SH-SY5Y (cell line): ENCODE measurements around the gene MBP.

Experiments
- GATA2 ChIP-seq: IDR thresholded peaks from 2 replicates; pipeline ENCODE4 v1.6.1; 2011; ENCODE audit warnings: mild to moderate bottlenecking, low read depth, low read length
- GATA3 ChIP-seq: IDR thresholded peaks from 2 replicates; pipeline ENCODE4 v1.6.1; 2011; ENCODE audit warnings: low read depth, mild to moderate bottlenecking, low read length, moderate library complexity

Gene MBP

DNA sequence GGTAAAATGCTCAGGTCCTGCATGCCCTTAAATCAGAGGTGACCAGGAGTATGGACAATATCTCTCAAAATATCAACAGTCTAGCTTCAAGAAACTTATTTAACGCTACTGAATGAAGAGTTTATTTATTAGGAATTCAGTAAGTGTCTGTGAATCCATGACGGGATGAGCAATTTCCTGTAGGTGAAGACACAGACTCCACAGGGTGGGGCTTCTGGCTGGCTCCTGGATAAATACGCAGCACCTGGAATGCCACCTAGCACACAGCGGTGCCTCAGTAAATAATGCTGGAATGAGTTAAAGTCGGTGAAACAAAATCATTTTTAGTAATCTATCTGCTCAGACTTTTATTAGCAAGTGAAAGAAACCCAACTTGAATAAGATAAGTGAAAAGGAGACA lies 29.4 kb upstream of the MBP start:
- no peak for TF ChIP-seq GATA2
- no peak for TF ChIP-seq GATA3

DNA sequence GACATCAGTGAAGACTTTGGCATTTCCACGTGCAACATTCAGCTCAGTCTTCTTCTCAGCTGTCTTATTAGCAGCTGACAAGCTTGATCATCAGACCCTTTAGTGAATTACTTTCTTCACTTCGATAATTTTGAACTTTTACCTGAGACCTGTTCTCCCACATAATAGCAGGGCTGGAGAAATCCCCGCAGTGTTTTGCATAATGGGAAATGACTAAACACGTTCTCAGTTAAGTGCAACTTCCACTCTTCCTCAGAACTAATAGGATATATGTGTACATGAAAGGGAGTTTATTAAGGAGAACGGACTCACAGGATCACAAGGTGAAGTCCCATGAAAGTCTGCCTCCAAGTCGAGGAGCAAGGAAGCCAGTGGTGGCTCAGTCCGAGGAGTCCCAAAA lies 28.8 kb upstream of the MBP start:
- TF ChIP-seq GATA2 (no peak), GATA3 (no peak)

DNA sequence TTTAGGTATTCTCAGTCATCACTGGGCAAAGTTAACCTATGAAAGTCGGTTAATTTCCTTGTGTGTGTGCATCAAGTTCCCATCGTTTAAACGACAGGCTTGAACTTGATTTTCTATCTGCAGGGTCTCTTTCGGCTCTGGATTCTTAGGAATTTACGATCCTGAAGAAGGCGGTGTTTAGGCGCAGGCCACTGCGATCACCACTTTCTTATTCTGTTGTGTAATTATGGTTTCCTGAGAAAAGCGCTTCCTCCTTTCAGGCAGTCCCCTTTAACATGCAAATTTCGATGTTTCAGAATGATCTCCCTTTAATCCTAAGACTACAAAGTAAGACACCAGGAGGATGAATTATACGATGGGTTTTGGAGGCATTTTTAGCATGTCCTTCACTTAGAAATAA lies 27.9 kb upstream of the MBP start:
- TF ChIP-seq GATA3 (no peak), GATA2 (no peak)

DNA sequence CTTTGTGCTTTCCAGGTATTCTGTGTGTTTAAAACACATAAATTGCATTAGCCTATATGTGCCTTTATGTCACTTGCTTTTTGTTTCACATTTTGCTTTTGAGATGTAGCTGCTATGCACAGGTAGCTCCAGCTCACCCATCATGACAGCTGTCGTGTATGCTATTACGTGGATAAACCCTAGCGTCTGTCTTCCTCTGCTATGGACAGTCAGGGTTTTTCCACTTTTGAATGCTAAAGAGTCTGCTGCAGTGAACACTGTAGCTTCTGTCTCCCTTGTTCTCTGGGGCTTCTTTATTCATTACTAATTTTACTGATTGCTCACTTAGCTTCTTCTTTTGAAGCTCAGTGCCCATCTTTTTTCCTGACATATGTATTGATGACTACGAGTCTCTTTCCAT lies 24.7 kb upstream of the MBP start:
- no peak for TF ChIP-seq GATA2
- no peak for TF ChIP-seq GATA3

DNA sequence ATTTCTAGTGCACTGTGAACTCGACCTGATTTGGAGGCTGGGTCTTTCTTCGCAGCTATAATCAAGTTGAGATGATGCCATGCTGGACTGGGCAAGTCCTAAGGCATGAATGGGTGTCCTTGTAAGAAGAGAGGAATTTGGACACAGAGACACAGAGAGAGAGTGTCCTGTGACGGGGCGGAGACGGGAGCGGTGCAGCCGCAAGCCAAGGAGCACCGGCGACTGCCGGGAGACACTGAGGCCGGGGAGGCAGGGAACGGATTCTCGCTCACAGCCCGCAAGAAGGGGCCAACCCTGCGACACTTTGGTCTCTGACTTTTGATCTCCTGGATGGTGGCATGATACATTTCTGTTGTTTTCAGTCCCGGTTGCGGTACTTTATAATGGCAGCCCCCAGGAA lies 22.4 kb upstream of the MBP start:
- TF ChIP-seq GATA3, result no peak
- no peak for TF ChIP-seq GATA2

DNA sequence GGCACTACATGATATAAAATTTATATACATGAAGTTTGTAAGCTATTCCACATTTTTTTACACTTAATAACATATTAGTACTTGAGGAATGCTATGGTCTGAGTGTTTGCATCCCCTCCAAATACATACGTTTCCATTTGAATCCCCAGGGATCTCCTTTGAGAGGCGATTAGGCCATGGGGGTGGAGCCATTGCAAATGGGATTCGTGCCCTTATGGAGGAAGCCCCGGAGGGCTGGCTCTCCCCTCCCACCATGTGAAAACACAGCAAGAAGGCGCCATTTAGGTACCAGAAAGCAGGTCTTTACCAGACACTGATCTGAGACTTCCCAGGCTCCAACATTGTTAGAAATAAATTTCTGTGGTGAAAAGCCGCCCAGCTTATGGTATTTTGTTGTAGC lies 20.8 kb upstream of the MBP start:
- TF ChIP-seq GATA3 (no peak), GATA2 (no peak)

DNA sequence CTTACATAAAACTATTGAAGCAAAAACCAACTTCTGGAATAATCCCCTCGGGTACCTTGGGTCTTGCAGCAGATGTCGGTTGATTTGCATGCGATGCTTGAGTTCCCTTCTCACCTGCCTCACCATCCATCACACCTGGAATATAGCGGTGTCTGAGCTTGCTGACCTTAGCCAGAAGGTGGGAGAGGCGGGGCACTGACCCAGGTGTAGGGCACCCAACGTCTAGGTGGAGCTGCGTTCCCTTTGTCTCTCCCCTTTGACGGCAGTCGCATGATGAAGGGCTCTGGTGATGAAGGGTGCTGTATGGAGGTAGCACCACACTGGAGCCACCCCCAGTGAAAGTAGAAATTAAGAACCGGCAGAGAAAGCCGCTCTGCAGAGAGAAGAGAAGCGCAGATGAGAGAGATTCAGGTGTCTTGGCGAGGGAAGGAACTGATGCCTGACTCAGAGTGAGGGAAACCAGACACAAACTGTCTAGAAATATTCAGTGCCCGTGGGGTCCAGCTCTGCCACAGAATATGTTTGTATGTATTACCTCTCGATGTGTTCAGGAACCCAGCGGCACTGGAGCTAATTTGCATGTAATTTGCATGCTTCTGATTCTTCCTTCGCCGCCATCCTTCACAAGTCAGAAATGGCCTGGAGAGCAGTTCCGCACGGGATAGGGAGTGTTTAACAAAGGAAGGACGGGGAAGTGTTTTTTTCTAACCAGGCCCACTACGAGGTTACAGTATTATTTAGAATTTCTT lies 19.4 kb upstream of the MBP start:
- no peak for TF ChIP-seq GATA2

DNA sequence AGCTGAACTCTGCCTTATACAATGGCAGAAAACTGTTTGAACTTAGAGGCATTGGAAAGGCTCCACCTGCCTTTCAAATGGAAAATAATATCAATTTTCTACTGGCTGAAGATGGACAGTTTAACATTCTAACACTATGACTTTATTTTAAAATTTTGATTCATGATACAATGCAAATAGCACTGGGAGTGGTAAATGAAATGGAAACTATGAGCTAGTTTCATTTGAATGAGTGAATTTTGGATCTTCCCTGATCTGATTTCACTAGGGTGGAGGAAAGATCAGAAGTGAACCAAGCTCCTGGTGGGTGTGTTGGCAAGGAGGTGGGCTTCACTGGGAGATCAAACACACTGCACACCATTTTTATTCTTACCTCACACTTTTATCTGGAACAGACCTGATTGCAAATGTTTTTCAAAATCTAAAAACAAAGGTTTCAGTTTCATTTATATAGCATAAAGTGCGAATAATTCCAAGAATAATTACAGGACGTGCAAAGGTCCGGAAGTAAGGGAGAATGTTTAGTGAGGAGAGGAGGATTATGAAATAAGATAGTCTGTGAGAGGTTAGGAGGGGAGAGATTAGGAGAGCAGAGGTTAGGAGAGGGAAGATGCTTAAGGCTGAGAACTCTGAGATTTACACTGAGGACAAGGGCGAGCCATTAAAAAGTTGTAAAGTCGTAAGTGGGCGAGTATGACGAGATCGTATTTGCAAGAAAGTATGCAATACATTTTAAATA lies 18.6 kb upstream of the MBP start:
- no peak for TF ChIP-seq GATA3
- TF ChIP-seq GATA2, result no peak

DNA sequence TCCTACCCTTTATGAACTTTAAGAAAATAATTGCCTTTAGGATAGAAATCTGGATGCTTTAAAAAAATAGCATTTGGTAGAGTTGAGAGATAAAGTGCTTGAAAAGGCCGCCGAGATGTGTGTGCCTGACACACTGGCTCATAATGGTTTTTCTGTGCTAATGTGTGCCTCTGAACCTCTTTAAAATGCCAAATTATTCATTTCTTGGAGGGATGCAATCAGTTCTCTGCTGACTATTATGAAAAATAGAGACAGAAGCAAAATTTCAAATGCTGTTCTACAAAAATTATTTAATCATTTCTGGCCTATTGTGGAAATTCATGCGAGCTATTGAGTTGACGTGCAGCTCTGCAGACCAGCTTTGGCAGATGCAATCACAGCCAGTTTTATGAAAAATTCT lies 18.0 kb upstream of the MBP start:
- no peak for TF ChIP-seq GATA2
- no peak for TF ChIP-seq GATA3

DNA sequence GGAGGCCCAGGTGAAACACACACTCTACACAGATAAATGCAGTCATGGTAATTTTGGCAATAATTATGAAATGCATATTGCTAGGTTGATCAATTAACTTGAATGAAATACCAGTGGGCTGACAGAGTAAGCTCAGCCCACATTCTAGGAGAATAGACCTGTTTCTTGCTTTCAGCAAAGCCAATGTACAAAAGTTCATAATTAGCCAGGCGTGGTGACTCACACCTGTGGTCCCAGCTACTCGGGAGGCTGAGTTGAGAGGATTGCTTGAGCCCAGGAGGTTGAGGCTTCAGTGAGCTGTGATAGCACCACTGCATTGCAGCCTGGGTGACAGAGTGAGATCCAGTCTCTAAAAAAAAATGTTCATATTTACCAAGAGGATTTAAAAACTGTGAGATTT lies 15.7 kb upstream of the MBP start:
- TF ChIP-seq GATA2 (no peak), GATA3 (no peak)

DNA sequence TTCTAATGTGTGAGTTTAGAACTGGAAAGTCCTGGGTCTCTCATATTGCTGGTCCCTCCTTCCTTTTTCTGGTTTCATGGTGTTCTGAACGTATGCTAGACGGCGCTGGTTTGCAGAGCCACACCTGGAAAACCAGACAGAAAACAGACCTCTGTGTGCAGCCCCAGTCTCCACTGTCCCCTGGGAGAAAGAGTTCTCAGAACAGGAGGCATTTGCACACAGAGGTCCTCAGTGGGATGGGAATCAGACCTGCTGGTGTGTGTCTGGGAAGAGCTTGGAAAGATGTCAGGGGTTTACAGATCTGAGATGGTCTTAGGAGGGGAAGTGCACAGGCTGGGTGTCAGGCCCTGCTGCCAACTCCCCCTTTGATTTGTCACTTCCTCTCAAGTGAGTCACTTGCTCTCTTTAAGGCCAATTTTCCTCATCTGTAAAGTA lies 14.9 kb upstream of the MBP start:
- TF ChIP-seq GATA2 (no peak), GATA3 (no peak)

DNA sequence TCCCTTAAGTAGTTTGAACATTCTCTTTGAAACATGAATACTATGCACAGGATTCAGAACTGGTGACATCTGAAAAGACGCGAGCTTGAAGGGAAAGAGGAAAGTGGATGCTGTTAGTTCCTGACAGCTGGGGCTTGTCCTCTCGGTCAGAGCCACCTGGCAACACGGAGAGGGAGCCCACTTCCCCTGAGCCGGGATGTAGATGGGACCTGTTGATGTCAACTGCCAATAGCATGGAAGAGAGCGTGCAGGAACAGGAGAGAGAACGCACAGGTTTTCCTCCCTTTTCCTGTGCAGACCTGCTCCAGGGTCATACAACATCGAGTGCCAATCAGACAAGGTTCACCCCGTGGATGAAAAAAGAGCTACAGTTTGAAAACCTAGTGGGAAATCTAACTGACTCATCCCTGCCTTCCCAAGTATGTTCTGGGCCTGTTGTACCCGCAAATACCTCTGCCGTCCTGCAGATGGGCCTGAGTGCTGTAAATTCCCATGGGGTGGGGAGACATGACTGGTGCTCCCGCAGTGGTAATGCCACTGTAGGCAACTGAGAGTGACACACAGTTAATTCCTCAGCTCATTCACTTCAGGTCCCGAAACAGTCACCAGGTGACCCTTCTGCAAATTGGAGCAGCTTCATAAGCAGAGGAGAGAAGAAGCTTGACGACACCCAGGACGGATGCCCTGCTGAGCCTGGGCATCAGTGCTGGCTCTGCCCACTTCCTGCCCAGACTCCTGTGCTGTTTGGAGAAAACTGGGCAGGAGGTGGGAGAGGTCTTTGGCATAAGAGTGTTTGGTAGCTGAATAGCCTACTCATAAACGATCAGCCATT lies 13.9 kb upstream of the MBP start:
- TF ChIP-seq GATA2 (no peak), GATA3 (no peak)

DNA sequence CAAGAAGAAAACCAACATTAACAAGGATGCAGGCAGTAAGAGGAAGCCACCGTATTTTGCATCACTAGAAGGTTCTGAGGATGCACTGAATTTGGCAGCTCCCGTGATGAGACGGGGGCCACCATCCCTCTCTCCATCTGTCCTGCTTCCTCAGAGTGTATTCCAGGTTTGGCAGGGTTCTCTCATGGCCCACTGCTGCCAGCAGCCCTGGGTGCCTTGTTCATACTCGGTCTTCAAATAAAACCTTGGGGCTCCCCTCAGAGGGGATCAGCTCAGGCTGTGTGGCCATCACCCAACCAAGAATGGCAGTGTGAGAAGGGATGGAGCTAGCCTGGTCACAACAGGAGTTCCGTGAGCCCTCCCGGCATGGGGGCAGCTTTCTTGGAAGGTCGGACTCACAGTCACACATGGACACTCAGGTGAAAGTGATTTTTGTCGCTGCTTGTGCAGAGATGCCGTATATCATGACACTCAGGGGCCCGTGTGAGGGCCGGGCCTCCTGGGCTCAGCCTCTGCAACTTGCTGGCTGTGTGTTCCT lies 12.8 kb upstream of the MBP start:
- TF ChIP-seq GATA2 (no peak), GATA3 (no peak)

DNA sequence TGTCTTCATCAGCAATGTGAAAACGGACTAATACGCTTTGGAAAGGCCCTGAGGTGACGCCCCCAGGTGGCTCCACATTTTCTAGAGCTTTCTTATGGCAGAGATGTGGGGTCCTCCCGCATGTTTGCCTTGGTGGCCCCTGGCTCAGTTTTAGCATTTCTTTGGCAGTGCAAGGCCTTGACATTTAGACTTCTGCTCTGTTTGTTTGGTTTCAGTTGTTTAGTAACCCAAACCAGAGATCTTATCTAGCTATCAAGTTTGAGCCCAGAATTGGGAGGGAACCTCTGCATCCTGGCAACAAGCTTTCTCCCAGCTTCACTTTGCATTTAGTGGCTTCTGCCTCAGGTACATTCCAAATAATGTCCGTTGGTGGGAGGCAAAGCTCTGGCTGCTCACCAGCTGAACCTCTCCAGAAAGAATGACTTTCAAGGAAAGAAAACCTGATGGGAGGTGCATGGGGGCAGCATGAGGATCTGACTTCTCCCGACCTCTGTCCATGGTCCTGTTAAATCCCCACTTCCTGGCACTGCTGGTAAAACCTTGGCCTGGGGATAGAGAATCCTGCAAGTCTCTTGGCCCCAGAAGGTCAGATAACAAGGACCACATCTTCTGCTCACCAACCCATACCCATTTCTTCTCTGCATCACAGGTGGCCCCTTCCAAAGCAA lies 12.0 kb upstream of the MBP start:
- TF ChIP-seq GATA2, result no peak
- no peak for TF ChIP-seq GATA3
